ENCODE results near the gene TMEM59.
"Not testable (repeated sequence)": the region's sequence is repeated elsewhere in the genome, so short reads cannot be mapped to it uniquely, and the experiment has no call there.

TMEM59 gene, protein sequence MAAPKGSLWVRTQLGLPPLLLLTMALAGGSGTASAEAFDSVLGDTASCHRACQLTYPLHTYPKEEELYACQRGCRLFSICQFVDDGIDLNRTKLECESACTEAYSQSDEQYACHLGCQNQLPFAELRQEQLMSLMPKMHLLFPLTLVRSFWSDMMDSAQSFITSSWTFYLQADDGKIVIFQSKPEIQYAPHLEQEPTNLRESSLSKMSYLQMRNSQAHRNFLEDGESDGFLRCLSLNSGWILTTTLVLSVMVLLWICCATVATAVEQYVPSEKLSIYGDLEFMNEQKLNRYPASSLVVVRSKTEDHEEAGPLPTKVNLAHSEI

DNA sequence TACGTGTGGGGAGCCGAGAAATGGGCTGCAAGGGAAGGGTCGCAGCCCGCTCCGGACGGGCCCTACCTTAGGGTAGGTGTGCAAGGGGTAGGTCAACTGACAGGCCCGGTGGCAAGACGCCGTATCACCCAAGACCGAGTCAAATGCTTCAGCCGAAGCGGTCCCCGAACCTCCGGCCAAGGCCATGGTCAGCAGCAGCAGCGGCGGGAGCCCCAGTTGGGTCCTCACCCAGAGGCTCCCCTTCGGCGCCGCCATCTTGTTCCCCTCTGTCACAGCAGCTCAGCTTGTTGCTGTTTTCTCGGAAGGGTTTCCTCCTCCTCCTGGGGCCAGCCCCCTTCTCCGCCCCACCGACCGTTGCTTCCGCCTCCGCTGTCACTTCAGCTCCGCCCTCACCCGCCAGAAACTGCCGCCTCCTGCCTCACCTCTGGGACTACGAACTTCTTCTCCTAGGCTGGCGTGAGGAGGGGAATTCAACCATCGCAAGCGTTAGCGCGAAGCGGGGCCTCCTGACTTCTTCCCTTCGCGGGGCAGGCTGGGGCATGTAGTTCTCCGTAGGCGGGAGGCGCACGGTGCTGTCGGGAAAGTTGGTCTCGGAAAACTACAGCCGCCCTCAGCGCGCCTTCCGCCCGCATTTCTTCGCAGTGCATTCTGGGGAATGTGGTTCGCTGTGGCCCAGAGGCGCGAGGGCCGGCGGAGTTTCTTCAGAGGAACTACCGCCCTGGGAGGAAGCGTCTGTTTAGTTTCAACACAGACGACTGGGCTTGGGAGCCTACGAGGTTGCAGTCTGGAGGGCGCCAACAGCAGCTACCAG, at the start of gene TMEM59, which contains the start of gene TCEANC2:
Gene TMEM59, minus strand, starts transcription at position 271 of the 811 bp plus-strand sequence. Its CDS starts 16 bp downstream, at position 255.
Gene TCEANC2, plus strand, starts transcription at position 675 of the 811 bp plus-strand sequence. CDS start 815 bp downstream, outside the sequence.
- DNase-seq = peak; percentile 91

DNA sequence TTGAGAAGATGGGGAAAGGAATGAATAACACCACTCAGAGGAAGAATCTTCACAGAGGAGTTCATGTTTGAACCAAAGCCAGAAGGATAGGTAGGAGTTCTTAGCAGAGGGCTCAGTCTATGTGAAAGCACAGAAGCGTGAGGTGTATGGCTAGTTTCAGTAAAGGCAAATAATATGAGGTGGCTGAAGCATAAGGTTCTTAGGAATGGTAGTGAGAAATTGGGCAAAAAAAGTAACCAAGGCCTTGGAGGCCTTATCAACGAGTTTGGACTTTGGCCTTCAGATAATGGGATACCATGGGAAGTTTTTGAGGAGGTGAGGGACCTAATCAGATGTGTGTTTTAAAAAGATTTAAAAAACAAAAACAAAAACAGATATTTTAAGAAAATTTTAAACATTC, 47.5 kb upstream of the TMEM59 start:
- DNase-seq = no peak

GRCh38 chr1:54099061-54099610, 46.1 kb upstream of the TMEM59 start:
- no peak for DNase-seq

- no peak for DNase-seq
These were observed 43.9 kb upstream of the TMEM59 start for GRCh38 chr1:54096877-54097240.

- DNase-seq = no peak
These were observed 43.3 kb upstream of the TMEM59 start for GRCh38 chr1:54096227-54096876.

GRCh38 chr1:54095546-54096226, 42.7 kb upstream of the TMEM59 start:
- no peak for DNase-seq

DNA sequence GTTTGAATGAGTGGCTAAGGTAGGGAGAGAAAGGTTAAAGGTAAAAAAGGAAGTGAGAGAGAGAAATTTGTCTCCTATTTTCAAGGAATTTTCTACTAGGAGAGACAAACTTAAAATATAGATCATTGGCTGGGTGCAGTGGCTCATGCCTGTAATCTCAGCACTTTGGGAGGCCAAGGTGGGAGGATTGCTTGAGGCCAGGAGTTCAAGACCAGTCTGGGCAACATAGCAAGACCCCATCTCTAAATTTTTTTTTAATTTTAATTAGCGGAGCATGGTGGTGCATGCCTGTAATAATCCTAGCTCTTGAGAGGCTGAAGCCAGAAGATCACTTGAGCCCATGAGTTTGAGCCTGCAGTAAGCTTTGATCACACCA, 41.7 kb upstream of the TMEM59 start:
- DNase-seq = not testable (repeated sequence)

GRCh38 chr1:54094001-54094729, 41.2 kb upstream of the TMEM59 start:
- no peak for DNase-seq

DNA sequence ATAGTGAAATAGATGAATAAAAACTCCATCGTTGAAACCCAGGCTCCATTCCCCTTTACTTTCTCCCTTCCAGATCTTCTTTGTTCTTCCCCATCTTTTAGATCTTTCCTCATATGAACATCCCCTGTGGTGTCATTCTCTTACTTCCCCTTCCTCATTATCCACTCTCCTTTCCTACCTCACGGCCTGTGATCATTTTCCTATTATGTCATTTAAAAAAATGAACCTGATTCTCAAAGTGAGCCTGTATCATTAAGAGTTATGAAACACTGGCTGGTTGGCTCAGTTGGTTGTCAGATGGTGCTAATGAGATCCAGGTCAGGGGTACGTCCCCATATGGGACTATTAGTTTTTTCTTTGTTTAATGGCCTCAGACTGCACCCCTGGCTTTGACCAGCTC, 38.7 kb upstream of the TMEM59 start:
- no peak for DNase-seq

GRCh38 chr1:54088385-54088784, 35.4 kb upstream of the TMEM59 start:
- DNase-seq = no peak

- DNase-seq = no peak
These were observed 33.8 kb upstream of the TMEM59 start for GRCh38 chr1:54086754-54087153.

- DNase-seq = no peak
These were observed 31.8 kb upstream of the TMEM59 start for GRCh38 chr1:54084794-54085193.

GRCh38 chr1:54081306-54082270, 28.6 kb upstream of the TMEM59 start:
- no peak for DNase-seq

- no peak for DNase-seq
These were observed 27.6 kb upstream of the TMEM59 start for GRCh38 chr1:54080598-54081049.

DNA sequence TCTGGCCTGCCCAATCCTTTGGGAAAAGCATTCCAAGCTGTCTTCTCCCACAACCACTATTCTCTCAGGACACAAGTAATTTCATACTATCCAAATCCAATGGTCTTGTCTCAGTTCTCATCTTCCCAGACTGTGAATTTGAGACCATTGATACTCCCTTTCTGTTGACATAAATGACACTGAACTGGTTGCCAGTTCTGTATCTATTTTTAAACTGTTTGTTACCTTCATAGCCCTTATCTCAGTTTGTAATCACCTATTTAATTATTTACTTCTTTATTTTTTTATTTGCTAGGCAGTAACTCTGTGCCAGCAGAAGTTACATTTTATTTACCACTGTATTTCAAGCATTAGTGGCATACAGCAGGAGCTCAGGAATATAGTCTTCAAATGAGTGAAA, 24.4 kb upstream of the TMEM59 start:
- no peak for DNase-seq

DNA sequence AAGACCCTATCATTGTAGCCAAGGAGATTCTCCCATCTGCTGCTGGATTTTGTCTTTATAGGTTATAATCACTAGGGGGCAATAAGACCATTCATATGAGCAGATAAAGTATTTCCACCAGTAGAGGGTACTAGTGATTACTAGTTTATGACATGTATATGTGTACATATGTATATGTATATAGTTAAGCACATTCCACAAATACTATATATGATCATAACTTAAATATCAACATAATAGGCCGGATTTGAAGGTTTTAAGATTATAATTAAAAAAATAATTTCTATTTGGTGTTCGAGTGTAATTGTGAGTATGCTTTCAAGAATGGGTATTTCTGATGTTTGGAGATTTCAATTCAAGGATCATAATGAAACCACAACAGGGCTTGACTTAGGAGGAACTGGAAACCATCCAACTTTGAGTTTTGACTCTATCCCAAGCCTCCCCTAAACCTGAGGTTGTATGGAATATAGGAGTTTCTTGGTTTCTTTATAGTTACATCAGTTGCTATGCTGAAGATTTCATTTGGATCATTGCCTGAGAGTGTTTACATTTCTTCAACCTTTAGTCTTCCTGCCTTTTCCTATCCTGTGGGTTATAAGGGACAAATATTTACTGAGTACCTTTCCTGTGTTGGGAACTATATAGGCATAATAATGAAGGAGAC, 17.3 kb upstream of the TMEM59 start:
- no peak for DNase-seq

DNA sequence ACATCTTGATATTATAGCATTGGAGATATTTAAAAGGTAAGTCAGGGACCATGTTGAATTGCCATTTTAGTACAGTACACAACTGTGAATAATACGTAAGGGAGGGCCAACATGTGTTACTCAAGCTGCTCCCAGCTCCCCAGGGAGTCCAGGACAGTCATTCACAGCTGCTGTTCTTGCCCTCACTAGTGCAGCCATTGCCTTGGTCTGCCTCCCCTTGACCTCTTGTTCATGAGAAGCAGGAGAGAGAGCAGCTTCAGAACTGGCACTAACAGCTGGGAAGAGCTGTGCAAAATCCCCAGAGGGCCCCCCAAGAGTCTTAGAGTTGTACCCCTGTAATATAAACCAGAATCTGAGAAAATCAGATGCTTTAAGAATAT, 16.8 kb upstream of the TMEM59 start:
- no peak for DNase-seq

DNA sequence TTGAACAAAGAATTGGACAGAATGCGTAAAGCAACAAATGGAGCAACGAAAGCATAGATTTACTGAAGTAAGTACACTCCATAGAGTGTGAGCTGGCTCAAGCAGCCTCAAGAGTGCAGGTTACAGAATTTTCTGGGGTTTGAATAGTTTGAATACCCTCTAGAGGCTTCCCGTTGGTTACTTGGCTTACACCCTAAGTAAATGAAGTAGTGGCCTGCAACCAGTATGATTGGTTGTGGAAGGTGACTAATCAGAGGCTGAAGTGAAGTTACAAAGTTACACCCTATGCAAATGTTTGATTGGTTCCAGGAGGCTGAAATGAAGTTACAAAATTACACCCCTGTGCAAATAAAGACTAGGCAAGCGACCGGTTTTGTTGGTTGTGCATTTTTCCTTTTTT, 11.3 kb upstream of the TMEM59 start:
- no peak for DNase-seq

DNA sequence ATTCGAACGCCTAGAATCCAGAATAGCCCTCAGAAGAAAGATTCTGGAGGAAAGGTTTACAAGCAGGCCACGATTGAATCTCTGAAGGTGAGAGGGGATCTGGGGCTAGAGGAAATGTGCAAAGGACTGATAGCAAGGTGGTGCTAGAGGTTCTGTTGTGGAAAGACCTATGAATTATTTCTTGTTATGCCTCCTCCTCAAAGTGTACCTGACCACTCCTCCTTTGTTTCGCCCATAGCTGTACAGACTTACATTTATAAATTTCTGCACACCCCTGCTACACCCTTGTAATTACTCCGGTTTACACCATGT, 1.4 kb upstream of the TMEM59 start:
- no peak for DNase-seq

DNA sequence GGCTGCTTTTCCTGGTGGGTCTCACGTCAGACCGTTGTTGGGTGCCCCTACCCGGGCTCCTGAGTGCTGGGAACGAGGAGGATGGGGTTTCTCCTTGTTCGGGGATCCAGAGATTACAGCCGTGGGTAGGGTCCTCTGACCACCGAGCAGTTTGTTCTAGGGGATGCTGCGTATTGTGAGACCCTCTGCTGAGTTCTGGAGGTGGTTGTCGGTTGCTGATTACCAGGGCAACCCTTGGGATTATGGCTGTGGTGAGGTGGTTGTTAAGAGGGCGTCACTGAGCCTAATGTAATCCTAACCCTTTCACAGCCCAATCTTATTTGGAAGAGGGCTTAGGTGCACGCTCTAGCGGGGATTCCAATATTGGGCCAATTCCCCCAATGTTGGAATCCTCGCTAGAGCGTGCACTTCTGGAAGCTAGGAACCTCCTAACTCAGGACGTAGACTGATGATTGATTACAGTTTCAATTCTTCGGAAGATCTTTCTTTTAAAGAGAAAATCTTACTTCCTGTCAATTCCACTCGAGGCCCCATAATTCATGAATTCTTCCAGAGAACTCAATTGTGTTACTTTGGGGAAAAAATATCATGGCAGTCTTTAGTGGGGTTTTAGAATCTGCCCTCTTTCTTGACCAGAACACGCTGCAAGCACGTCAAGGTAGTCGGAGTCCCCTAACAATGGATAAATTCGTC, 887 bp upstream of the TMEM59 start:
- no peak for DNase-seq
